HCEC 1CT (cell line): ENCODE data around the gene NMT1.
A peak's percentile ranks its signal among the peaks of the same experiment; 100 is the strongest.

Experiments used
- DNase-seq: peaks from one replicate; pipeline ENCODE4 v3.0.0-alpha.2; 2017

NMT1 gene

GRCh38 chr17:45137561-45138305, 76.6 kb downstream of the NMT1 start:
- DNase-seq, result no peak

DNA sequence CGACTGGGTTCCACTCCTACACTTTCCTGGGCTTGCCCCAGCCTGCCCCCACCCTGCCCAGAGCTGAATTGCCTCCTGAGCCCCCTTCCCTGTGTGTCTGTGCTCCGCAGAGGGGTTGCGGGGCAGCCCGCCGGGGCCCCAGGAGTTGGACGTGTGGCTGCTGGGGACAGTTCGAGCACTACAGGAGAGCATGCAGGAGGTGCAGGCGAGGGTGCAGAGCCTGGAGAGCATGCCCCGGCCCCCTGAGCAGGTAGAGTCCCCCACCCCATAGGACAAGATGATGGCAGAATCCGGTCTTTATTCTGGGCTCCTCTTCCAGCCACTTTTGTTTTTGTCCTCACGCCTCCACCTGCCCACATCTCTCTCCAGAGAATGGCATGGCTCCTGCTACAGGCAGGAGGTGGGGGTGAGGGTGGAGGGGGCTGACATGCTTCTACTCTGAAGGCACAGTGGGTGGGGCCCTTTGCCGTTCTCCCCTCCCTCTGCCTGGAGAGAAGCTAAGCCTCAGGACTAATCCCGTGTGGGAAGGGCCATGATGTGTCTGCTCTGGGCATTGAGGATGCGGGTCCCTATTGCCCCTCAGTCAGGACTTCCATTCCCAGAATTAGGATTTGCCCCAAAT, 77.9 kb downstream of the NMT1 start:
- no peak for DNase-seq

DNA sequence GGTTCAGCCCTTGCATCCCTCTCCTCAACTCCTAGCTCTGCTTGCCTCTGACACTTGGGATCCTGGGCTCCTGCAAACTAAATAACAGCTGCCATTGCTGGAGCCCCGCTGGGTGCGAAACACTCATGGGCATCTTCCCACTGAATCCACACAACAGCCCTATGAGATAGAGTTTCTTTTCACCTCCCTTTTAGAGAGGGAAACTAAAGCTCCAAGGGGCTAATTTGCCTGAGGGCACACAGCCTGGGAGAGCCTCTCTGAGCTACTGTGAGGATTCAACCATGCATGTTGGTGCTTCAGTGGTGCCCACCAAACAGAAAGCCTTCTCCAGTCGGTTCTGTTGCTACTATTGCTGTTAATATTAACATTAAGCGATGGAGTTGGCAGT, 78.4 kb downstream of the NMT1 start:
- no peak for DNase-seq

DNA sequence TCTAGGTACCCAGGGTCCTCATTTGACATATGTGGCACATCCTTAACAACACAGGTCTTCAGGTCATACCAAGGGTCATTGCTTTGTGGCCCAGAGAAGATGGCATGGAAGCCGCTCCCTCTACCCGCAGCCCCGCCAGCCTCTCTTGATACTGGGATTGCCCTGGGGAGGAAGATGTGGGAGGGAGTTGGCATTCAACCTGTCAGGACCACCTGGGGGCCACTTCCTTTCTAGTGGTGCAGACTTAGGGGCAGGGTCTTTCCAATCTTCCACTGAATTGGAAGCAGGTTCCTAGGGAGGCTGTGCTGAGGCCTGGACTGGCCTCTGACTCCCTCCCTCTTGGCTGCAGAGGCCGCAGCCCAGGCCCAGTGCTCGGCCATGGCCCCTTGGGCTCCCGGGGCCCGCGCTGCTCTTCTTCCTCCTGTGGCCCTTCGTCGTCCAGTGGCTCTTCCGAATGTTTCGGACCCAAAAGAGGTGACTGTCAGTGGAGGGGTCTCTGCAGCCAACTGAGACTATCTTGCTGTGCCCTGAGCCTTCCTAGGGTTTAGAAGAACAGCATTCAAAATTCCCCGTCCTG, 82.1 kb downstream of the NMT1 start:
- DNase-seq, result no peak

DNA sequence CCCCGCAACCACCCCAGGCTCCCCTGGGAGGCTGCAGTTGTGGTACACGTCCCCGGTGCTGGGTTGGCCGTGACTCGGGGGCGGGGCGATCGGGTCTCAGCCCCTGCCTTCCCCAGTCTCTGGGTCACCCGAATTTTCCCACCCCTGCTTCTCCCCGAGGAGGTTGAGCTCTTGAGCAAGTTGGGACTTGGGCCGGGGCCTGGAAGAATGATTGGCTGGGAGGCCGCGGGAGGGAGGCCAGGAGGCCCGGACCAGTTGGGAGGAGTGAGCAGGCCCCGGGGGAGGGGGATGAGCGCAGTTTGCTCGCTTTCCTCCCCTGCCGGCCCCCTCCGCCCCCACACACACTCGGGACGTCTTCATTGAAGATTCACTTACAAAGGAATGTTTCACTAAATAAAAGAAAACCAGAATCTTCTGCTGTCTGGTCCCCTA, 82.7 kb downstream of the NMT1 start:
- peak; percentile 78 for DNase-seq

DNA sequence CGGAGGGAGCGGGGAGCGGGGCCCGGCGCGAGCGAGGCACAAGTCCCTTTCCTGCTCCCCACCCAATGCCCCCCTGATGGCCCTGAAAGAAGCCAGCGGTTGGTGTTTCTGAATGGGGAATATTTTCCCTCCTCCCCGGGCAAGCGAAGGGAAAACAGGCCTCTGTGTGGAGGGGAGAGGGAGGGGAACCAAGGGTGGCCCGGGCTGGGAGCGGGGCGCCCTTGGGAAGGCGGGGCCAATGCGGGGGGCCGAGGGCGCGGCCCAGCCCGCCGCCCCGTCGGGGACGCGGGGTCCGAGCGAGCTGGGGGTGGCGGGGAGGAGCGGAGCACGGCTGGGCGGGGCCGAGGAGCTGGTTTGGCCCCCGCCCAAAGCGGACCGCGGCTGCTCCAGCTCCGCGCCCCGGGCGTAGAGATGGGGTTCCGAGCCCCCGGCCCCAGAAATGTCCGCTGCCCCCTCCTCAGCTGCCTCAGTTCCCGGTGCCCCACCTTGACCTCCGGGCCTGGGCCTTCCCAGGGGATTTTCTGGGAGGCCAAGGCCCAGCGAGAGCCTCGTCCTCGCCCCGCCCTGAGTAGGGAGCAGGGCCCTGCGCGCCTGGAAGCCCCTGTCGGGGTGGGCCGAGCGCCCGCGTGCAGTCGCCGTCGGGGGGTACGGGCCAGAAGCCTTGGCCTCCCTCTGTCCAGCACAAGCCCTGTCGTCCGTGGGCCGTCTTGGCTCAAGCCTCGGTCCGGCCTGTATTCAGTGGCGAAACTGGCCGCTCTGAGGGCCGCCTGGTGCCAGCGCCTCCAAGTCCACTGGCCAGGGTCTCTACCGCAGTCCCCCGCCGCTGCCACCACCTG, 83.3 kb downstream of the NMT1 start:
- peak; percentile 39 for DNase-seq

DNA sequence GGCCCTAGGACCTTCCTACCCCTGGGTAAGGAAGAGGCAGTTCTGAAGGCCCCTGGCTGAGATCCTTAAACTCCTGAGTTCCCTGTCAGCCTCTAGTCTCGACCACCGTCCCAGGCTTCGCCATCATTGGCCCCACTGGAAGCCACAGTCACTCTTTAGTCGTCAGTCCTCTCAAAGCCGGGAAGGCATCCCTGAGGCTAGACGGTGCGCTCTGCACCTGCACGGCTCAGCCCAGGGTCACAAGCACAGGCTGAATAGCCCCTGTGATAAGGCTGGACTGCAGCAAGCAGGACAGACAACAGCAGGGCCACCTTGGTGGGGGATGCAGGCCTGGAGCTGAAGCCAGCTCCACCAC, 83.9 kb downstream of the NMT1 start:
- DNase-seq, result no peak

DNA sequence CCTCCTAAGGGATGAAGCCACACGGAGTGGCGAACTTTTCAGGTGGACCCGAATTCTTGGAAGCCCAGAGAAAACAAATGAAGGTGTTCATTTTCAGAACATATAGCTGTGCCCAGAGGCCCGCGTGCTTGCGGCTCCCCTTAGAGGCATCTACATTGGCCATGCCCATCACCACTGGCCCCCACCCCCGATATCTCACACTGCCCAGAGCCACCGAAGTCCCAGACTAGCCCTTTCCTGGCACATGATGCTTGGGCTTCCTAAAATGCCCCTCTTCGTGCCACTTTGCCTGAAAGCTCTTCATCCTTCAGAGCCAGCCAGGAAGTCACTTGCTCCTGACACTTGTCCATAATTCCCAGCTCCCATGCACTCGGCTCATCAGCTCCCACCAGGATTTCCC, 85.0 kb downstream of the NMT1 start:
- no peak for DNase-seq

DNA sequence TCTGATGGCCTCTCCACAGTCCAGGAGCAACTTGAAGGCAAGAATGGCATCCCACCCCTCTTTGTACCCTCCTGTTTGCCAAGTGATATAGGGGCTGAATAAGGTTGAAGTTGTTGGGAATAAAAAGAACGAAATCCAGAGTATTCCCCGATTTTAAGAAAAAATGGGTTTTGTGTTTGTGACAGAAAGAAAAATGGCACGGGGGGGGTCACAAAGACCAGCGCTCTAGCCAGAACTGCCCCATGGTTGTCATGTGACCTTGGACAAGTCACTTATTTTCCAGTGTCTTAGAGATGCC, 85.4 kb downstream of the NMT1 start:
- DNase-seq, result no peak

DNA sequence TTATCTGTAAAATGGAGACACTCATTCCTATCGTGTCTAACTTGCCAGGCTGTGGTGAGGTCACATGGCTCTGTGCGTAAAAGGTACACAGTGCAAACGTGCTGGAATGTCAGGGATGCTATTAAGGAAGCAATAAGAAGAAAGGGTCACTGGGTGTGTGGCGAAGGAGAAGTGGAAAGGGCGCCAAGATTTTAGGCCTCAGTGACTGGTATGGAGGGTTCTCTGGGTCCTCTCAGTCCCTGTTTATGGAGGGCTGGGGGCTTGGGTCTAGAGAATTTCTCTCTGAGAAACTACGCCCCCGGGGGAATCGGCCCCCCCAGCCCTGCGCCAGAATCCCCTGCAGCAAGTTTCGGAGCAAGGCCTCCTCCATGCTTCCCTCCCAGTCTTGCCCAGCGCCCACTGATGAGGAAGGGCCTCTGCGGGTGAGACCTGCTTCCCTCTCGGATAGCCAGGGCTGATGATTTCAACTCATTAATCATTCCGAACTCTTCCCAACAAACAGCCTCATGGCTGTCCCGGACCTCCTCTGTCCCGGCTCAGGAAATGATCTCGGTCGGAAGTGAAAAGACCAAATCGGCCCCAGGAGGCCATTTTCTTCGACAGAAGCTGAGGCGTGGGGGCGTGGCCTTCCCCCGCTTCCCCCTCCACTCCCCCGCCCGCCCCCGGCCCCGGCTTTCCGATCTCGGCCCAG, 85.9 kb downstream of the NMT1 start:
- peak; percentile 67 for DNase-seq

DNA sequence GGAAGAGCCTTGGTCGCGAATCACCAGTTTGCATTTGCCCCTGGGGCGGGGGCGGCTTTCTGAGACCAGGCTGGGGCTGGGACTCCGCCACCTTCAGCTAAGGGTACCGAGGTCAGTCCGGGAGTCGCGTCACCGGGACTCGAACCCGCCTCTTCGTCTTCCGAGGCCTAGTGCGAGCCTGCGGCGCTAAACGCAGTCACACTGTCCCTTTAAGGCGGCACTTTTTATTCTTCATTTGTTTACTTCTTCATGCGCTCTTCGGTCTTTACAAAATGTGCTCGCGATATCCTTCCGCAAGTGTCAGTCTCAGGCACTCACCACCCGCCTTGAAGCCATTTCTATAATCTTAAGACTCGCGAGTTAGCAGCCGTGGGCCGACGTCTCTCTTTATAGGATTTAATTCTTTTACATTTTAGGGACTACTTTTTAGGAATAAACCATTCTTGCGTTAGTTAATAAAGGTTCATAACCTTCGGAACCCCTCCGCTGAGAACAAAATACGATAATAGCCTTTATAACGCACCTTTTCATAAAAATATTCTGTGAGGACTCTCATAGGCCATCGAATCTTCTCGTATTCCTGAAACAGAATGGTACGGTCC, 86.6 kb downstream of the NMT1 start:
- peak; percentile 96 for DNase-seq

- DNase-seq, result peak; percentile 100
Measured at GRCh38 chr17:45148183-45149036, 87.3 kb downstream of the NMT1 start, which contains the start of gene HEXIM1. TSS of gene HEXIM1 (plus strand) at chr17:45148475. CDS start at chr17:45149191, 716 bp downstream.

- DNase-seq, result peak; percentile 81
Measured at GRCh38 chr17:45149037-45149668, 88.0 kb downstream of the NMT1 start.

DNA sequence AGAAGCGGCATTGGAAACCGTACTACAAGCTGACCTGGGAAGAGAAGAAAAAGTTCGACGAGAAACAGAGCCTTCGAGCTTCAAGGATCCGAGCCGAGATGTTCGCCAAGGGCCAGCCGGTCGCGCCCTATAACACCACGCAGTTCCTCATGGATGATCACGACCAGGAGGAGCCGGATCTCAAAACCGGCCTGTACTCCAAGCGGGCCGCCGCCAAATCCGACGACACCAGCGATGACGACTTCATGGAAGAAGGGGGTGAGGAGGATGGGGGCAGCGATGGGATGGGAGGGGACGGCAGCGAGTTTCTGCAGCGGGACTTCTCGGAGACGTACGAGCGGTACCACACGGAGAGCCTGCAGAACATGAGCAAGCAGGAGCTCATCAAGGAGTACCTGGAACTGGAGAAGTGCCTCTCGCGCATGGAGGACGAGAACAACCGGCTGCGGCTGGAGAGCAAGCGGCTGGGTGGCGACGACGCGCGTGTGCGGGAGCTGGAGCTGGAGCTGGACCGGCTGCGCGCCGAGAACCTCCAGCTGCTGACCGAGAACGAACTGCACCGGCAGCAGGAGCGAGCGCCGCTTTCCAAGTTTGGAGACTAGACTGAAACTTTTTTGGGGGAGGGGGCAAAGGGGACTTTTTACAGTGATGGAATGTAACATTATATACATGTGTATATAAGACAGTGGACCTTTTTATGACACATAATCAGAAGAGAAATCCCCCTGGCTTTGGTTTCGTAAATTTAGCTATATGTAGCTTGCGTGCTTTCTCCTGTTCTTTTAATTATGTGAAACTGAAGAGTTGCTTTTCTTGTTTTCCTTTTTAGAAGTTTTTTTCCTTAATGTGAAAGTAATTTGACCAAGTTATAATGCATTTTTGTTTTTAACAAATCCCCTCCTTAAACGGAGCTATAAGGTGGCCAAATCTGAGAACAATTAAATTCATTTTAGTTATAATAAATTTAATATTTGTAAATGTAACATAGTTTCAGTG, 88.8 kb downstream of the NMT1 start:
- peak; percentile 65 for DNase-seq

DNA sequence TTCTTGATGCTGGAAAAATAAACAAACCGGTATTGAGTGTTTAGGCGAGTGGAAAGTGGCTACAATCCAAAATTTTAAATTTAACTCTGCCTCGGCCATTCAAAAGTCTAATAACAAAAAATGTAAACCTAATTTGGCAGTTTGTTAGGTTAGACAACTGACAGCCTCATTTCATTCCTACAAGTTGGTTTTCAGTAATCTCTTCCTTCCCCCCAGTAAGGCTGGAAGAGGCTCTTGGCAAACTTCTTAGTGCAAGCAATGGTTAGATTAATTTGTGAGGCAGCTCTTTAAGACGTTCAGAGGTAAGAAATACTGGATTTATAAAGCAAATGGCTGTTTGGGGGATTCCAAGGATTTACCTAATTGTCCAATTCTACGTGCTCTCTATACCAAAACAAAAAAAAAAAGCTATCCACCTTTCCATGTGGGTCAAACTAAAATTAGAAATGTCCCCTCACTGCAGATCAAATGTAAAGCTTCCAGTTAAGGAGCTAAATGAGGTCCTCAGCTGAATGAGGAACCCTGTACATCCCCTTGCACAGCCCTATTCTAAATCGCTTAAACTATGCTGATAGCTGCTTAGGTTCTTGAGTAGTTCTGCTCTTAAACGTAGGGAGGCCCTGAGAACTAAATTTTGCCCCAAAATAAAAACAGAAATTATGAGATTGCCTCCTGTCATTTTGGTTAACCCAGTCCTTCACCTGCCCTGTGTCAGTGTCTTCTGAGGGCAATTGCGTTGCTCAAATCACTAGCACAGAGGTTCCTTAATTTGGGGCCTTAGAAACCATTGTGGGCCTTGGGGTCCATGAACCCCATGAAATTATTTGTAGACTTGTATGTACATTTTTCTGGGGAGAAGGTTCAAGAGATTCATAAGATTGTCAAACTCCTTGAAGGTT, 90.0 kb downstream of the NMT1 start:
- no peak for DNase-seq

- no peak for DNase-seq
Measured at GRCh38 chr17:45155029-45155428, 93.9 kb downstream of the NMT1 start.

DNA sequence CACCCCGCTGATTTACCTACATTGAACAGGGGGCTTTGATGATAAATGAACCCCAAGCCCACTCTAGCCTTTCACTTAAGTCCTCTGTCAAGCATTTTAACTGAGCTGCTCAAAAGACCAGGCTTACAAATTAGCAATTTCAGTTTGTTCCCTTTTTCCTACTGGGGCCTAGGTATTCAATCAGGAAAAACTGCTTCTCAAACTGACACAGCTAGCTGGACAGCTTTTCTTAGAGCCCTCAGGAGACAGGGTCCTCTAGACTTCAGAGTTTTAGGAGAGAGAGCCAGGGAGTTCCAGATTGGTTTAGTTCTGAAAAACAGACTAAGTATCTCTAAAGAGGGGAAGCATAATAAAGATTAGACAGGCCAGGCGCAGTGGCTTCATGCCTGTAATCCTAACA, 94.4 kb downstream of the NMT1 start:
- no peak for DNase-seq

- DNase-seq, result no peak
Measured at GRCh38 chr17:45156242-45156641, 95.1 kb downstream of the NMT1 start.
